NCI-H748 treated with DMSO at 0.1 percent for 48 hours (cell line): Measurements from ENCODE around the gene SCGB1D2.

Experiments
- DNase-seq: peaks from one replicate; lab custom pipeline; 2025; lab: John Stamatoyannopoulos, UW

The SCGB1D2 gene

DNA sequence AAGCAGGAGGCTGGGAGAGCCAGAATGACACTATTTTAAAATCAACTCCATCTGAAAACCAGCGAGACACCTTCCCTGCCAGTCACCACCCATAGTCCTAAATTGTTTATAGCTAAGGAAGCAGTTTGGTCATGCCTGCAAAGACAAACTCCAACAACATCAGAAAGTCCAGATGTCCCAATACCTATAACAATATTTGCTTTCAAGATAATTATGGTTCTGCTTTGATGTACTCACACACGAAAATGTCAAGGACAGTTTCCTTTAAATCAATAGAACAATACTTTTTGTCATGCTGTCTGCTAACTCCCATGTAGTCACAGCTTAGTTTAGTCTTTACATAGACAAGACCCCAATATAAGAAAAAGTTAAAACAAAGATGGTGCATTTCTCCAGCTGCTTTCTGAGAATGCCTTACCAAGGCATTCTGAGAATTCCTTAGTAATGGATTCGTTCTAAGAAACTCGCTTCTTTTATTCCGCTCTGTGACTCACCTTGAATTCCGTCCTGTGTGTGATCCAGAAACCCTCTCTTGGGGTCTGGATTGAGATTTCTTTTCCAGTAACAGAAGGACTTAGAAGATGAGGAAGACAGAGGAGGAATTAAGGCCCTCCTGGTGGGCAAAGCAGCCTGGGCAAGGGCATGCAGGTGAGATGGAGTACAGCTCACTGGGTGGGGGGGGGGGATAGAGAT is 18.4 kb downstream of the SCGB1D2 start:
- DNase-seq, result no peak

DNA sequence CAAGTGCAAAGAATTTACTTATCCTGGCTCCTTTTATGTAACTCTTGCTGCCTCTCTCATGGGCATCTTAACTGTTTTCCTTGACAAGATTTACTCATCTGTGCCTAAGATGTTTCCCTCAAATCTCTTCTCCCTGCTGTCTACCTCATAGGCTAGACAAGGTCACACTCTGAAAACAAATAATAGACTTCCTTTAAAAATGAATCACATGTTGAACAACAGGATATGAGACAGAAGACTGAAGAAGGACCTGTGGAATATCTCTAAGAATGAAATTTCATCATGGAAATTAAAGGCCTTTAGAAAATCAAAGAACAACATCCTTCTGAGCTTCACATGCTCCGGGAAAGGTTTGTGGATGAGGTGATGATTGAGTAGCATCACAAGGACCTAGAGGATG is 22.0 kb downstream of the SCGB1D2 start:
- DNase-seq, result no peak

DNA sequence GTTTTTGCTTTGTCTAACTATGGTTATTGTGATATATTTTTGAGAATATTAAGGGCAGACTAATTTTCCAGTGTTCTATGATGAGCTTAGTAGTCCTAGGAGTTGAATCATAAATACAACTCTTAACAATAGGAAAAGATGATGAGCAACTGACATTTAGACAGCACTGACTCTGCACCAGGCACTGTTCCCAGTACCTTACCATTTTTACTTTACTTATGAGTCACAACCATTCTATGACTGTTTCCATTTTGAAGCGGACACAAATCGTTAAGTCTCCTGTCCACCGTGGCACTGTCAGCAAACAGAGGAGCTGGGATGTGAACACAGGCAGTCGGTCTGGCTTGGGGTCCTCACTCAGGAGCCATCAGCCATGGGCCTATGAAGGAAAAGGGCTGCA is 24.5 kb downstream of the SCGB1D2 start:
- no peak for DNase-seq

DNA sequence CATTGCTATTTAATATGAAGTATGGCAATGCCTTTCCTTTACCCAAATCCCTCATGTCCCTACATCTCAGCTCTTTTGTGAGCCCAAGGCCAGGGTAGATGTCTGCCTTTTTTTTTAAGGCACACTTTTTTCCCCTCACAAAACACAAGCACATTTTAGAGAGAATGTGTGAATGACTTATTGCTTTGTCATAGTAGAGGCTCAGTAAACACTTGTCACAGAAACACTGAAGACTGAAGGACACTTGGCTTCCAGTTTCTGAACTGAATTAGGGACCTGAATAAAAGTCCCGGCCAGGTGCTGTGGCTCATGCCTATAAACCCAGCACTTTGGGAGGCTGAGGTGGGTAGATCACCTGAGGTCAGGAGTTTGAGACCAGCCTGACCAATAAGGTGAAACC is 25.0 kb downstream of the SCGB1D2 start:
- no peak for DNase-seq

DNA sequence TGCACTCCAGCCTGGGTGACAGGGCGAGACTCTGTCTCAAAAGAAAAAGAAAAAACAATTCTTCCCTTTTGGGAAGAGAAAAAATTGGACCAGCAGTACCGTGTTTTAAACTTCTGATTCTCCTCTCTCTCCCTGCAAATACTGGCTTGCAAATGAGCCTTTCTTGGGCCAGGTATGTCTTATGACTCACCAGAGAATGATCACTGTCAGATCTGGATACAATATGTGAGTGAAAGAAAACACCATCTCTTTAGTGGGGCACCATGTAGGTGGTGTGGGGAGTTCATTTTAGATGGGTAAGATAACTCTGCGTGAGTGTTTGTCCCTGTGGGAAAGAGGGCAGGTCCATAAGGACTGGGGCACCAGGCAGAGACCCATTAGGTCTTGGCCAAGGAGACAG is 25.5 kb downstream of the SCGB1D2 start:
- no peak for DNase-seq

DNA sequence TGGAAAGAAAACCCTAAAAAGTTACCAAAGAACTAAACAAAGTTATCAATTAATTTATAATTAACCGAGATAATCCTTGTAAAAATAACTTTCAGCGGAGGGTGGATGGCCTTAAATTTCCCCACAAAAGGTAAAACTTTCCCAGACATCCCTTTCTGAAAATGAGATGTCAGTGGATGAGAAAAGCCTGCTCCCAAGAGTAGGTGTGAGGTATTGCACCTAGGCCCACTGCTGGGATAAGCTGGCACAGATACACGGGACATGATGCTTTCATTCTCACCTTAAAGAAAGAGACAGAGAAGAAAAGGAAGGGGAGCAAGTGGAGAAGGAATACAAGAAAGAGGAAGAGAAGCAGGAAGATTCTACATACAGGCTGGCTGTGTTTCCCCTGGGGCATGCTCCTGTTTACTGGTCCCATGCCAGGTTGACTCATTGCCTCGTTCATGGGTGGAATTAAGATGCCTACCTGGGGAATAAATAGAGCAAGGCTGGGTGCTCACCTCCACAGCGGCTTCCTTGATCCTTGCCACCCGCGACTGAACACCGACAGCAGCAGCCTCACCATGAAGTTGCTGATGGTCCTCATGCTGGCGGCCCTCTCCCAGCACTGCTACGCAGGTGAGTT is 27.7 kb downstream of the SCGB1D2 start, which contains the start of gene SCGB2A2:
Gene SCGB2A2 (plus strand): TSS at position 505 of the 625 bp plus-strand sequence. CDS start 59 bp downstream, at position 564.
- DNase-seq, result no peak

DNA sequence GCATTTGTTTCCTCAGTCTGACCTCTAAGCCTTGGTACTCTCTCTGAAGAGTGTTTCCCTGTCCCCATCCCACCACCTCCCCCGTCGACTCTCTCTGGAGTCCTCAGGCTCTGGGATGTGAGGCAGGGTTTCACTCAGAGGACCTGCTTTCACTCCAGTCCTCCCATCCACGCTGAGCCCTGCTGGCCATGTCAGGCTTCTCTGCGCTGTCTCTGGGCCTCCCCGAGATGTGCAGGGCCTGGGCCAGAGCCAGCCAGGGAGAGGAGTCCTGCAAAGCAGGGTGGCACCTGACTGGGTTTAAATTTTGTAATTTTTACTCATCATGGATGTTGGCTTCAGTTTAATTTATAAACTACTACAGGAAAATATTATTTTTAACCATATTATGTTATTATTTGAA is 31.2 kb downstream of the SCGB1D2 start:
- DNase-seq, result no peak

DNA sequence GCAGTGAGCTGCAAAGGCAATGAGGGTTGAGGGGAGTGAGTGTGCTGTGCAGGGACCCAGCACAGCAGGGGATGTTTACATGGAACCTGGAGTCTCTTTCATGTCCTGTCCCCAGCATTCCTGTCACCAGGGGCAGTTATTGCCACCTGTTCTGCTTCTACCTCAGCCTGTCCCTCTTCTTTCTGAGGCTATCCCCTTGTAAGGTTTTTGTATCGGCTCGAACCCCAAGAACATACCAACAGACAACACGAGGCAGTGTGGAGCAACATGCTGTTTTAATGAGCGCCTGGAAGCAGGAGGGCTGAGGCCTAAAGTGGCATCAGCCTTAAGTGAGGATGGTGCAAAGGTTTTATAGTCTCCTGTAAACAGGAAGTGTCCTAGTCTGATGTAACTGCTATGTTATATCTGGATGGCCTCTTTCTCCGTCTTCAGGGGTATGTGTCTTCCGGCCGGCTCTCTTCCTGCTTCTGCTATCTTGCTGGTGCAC is 31.8 kb downstream of the SCGB1D2 start:
- DNase-seq, result no peak

DNA sequence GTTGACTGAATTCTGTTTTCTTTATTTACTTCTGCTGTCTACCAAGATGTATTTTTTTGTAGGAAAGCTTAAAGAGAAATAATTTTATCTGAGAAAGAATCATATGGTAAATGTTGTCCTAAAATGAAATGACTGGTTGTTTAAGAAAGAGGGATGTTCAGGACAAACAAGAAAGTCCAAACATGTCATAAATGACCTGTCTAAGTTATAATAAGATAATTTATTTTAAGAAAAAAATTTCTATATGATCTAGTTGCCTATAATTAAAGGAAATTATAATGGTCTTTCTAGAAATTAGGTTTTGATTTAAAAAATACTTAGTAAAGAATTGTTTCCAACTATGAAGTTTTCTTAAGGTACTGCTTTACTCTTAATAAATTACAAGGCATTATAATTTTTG is 38.4 kb downstream of the SCGB1D2 start:
- DNase-seq, result no peak
